Endothelial cell of umbilical vein (primary cell): ENCODE measurements around the gene SIAH1. TPM values are rescaled to one million over a fixed set of nuclear protein-coding genes. Genes with fewer than 3 reads are reported as not detected.

Experiments
- BruUV-seq: library from RNA; stranded (reverse); fragments of 400-500 nt; replicated peaks from 2 replicates; lab custom pipeline; 2021; lab: Mats Ljungman, UMichigan
- CTCF ChIA-PET: fragments of 300-600, 350-600 bp; sonication (Branson Sonifier 250); formaldehyde crosslinking; loops from one replicate; lab custom pipeline; 2021; ENCODE audit warnings: antibody characterized with exemption, inconsistent platforms; lab: Charles Lee
- POLR2A ChIA-PET: fragments of 300-600, 350-600 bp; sonication (Branson Sonifier 250); formaldehyde crosslinking; loops from one replicate; lab custom pipeline; 2021; ENCODE audit warnings: antibody characterized with exemption, inconsistent platforms; lab: Charles Lee
- DNase-seq: peaks from one replicate; pipeline ENCODE4 v3.0.0-alpha.2; 2011; ENCODE audit warnings: low read depth, low spot score
- FAIRE-seq: peaks from 2 replicates; lab custom pipeline; 2011; peaks lifted over from hg19 to GRCh38; lab: Jason Lieb, UNC
- H2AFZ ChIP-seq: 2 replicates; pipeline ENCODE4 v1.6.0; 2012; ENCODE audit warnings: low read depth, low read length, control low read depth, inconsistent platforms
- H3K27ac ChIP-seq: 2 replicates; pipeline ENCODE4 v1.5.1; 2011; ENCODE audit warnings: low read depth, mild to moderate bottlenecking, control low read depth, low read length, moderate library complexity; ENCODE audit not compliant: insufficient read depth
- H3K27me3 ChIP-seq, 2 experiments: 2 replicates each; pipeline versions ENCODE4 v1.6.0 to v1.6.1; 2011; ENCODE audit warnings: low read length in 2 of 2, mixed read lengths in 1 of 2; ENCODE audit not compliant: control insufficient read depth in 2 of 2, insufficient read depth in 2 of 2
- H3K36me3 ChIP-seq, 2 experiments: 2 replicates in 1 of 2; 3 replicates in 1 of 2; pipeline ENCODE4 v1.5.1; 2011; ENCODE audit warnings: low read length in 2 of 2, mild to moderate bottlenecking in 1 of 2, moderate library complexity in 1 of 2; ENCODE audit not compliant: control insufficient read depth in 2 of 2, insufficient read depth in 2 of 2; ENCODE audit errors: extremely low read depth in 1 of 2
- H3K4me1 ChIP-seq: 3 replicates; pipeline ENCODE4 v1.5.1; 2011; ENCODE audit warnings: mild to moderate bottlenecking, low read length; ENCODE audit not compliant: control insufficient read depth, insufficient read depth; ENCODE audit errors: extremely low read depth
- H3K4me2 ChIP-seq: 2 replicates; pipeline ENCODE4 v1.6.1; 2011; ENCODE audit warnings: low read length, control low read depth, mixed read lengths; ENCODE audit not compliant: insufficient read depth
- H3K4me3 ChIP-seq, 3 experiments: fragments of 200-600 bp in 1 of 3; sonication (generic), shearing (Covaris generic) in 1 of 3; replicated peaks in 1 of 3; 2 replicates each; pipeline ENCODE4 v1.5.1; 2011 to 2016; ENCODE audit warnings: control low read depth in 3 of 3, low read length in 3 of 3, mild to moderate bottlenecking in 2 of 3, inconsistent platforms in 1 of 3, low read depth in 1 of 3, moderate library complexity in 1 of 3; ENCODE audit not compliant: insufficient read depth in 1 of 3
- H3K79me2 ChIP-seq: 2 replicates; pipeline ENCODE4 v1.6.0; 2012; ENCODE audit warnings: low read length, inconsistent platforms; ENCODE audit not compliant: control insufficient read depth, insufficient read depth
- H3K9ac ChIP-seq: replicated peaks from 2 replicates; pipeline ENCODE3; 2011; ENCODE audit warnings: low read length, control low read depth; ENCODE audit not compliant: insufficient read depth; ENCODE audit errors: extremely low read depth
- H3K9me1 ChIP-seq: replicated peaks from 3 replicates; pipeline ENCODE4 v1.6.0; 2011; ENCODE audit warnings: mild to moderate bottlenecking, low read length; ENCODE audit not compliant: control insufficient read depth, insufficient read depth; ENCODE audit errors: extremely low read depth
- H3K9me3 ChIP-seq: replicated peaks from 2 replicates; pipeline ENCODE4 v1.5.1; 2012; ENCODE audit warnings: low read length, inconsistent platforms; ENCODE audit not compliant: control insufficient read depth, insufficient read depth
- H4K20me1 ChIP-seq: replicated peaks from 2 replicates; pipeline ENCODE3; 2011; ENCODE audit warnings: mild to moderate bottlenecking, low read length; ENCODE audit not compliant: control insufficient read depth, insufficient read depth; ENCODE audit errors: extremely low read depth
- EZH2 ChIP-seq: IDR thresholded peaks from 2 replicates; pipeline ENCODE4 v1.6.1; 2012; ENCODE audit warnings: borderline replicate concordance, low read depth, mild to moderate bottlenecking, moderate library complexity, low read length, inconsistent platforms; ENCODE audit not compliant: severe bottlenecking
- FOS ChIP-seq: IDR thresholded peaks from 2 replicates; pipeline ENCODE4 v1.6.1; 2011; ENCODE audit warnings: mild to moderate bottlenecking, low read length, moderate library complexity, borderline replicate concordance; ENCODE audit not compliant: insufficient read depth
- GATA2 ChIP-seq: IDR thresholded peaks from 2 replicates; pipeline ENCODE4 v1.7.0; 2011; ENCODE audit warnings: low read depth, mild to moderate bottlenecking, moderate library complexity, mixed read lengths, low read length; ENCODE audit not compliant: insufficient read length, insufficient read depth
- JUN ChIP-seq: IDR thresholded peaks from 2 replicates; pipeline ENCODE4 v1.6.1; 2011; ENCODE audit warnings: borderline replicate concordance, low read depth; ENCODE audit not compliant: insufficient read length, insufficient read depth
- MYC ChIP-seq: IDR thresholded peaks from one replicate; pipeline ENCODE4 v1.6.1; 2011; ENCODE audit warnings: mild to moderate bottlenecking, low read depth, low read length
- POLR2A ChIP-seq: IDR thresholded peaks from 2 replicates; pipeline ENCODE4 v1.6.1; 2012; ENCODE audit warnings: low read depth, mild to moderate bottlenecking, control low read depth, low read length
- POLR2AphosphoS5 ChIP-seq: IDR thresholded peaks from 2 replicates; pipeline ENCODE4 v1.6.1; 2012; ENCODE audit warnings: low read depth, mild to moderate bottlenecking, control low read depth, low read length, moderate library complexity; ENCODE audit not compliant: insufficient read depth
- dilution Hi-C: fragments of 300-500 bp; cut with MboI; formaldehyde crosslinking; loops from one replicate; pipeline ENCODE4 v1.15.0; 2019; ENCODE audit warnings: low sequenced_read_pairs; ENCODE audit not compliant: extremely low pct_ligation_motif_present
- intact Hi-C: fragments of 100-400 bp; cut with micrococcal nuclease; formaldehyde crosslinking; loops from one replicate; pipeline ENCODE4 v1.10.0; 2022
- polyA plus RNA-seq, 4 experiments: library from polyadenylated mRNA; depleted of rRNA in 3 of 4; stranded (reverse) in 3 of 4; unstranded in 1 of 4; fragments of >200 nt; gene quantifications; 2 replicates each; pipeline versions ENCODE4 v1.2.1 to v1.2.3, GENCODE V29; 2011 to 2012; ENCODE audit warnings: missing spikeins in 1 of 4
- total RNA-seq: library from RNA; stranded (reverse); gene quantifications from 2 replicates; pipeline ENCODE4 v1.2.3, GENCODE V29; 2021
- TF ChIP-seq, protein P1 (sequence below), 2 donors: IDR thresholded peaks; 1 replicate in 1 of 2; 2 replicates in 1 of 2; pipeline ENCODE4 v1.5.1; 2011; ENCODE audit warnings: low read length in 2 of 2, mild to moderate bottlenecking in 2 of 2, moderate library complexity in 2 of 2, control low read depth in 1 of 2, inconsistent platforms in 1 of 2, low read depth in 1 of 2; ENCODE audit not compliant: insufficient read depth in 1 of 2; ENCODE audit errors: extremely low read depth in 1 of 2
- TF ChIP-seq, protein P2 (sequence below): IDR thresholded peaks from 2 replicates; pipeline ENCODE4 v1.6.1; 2011; ENCODE audit not compliant: insufficient read depth, insufficient read length

Gene SIAH1
- total and polyA plus RNA-seq, 2 donors (not counting 3 experiments of a cell fraction or from before 2014, with no cell fraction given), result 14.4 to 19.9 TPM

DNA sequence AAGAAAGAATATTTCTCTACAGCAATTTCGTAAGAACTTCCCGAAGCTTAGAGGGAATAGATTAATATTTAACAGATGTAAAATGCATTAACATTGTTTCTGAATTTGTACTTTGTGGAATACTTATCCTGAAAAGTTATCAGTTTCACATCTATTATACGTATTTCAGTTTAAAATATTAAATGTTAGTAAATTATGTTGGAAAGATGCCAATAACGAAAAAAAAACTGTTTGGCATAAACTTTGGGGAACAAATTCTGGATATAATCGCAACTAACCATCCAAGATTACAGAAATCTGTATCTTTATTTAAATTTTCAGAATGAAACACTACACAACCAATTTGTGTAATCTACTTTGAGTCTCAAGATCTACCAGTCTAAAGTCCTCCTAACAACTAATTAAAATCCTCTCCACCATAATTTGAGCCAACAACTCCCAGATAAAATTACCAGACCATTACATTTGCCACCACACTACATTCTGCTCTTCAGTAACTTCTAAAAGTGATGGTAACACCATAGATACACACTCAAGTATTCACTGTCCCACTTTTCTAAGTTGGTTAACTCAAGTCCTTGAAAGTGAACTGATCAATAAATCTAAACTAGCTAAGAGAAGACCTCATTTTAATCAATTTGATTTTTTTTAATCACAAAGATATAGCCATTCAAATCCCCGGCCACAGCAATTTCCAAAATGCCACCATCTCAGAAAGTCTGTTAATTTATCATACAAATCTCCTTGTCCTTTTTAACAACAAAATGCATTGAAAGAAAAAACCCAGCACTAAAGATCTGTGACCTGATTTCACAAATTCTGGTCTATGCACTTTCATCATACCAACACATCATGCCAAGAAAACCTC, 2.0 kb downstream of the SIAH1 start:
- Histone ChIP-seq H3K79me2 (peaks cover 62% of the 10 kb centered on the region), H3K4me2 (peak overlapping the region; percentile 98), H3K9me3 (no peaks in the 10 kb centered on the region), H4K20me1 (peaks cover 6% of the 10 kb centered on the region), H3K4me1 (peaks cover 18% of the 10 kb centered on the region), H3K4me3 (peak overlapping the region; percentile 64 to 99 (median 77)), H2AFZ (no peak overlapping the region), H3K9ac (peak overlapping the region; percentile 88), H3K36me3 (no peaks in the 10 kb centered on the region), H3K27me3 (no peaks in the 10 kb centered on the region), H3K9me1 (no peaks in the 10 kb centered on the region), H3K27ac (no peak overlapping the region)
- no peak for DNase-seq
- BruUV-seq, result no TSS peak
- ChIA-PET CTCF (interaction anchor here (2.7 to 3.3 kb wide), 2 partner anchors 17 to 240 kb away, joined by 12 to 17 read pairs; no protein-coding TSS in a partner anchor), POLR2A (interaction anchor here (1.5 kb wide), 1 partner anchor 18 kb away, joined by 4 read pairs; no protein-coding TSS in a partner anchor)
- intact Hi-C loops (loop anchor here (10.0 kb wide), 1 partner anchor 138 kb away; the partner anchor contains the start of genes ABCC11 and LONP2), dilution Hi-C loops (no loop called here)
- TF ChIP-seq FOS (no peak), JUN (no peak), MYC (no peak), POLR2AphosphoS5 (no peak), POLR2A (no peak), EZH2 (no peak), GATA2 (no peak)
- TF ChIP-seq, protein P1, sequence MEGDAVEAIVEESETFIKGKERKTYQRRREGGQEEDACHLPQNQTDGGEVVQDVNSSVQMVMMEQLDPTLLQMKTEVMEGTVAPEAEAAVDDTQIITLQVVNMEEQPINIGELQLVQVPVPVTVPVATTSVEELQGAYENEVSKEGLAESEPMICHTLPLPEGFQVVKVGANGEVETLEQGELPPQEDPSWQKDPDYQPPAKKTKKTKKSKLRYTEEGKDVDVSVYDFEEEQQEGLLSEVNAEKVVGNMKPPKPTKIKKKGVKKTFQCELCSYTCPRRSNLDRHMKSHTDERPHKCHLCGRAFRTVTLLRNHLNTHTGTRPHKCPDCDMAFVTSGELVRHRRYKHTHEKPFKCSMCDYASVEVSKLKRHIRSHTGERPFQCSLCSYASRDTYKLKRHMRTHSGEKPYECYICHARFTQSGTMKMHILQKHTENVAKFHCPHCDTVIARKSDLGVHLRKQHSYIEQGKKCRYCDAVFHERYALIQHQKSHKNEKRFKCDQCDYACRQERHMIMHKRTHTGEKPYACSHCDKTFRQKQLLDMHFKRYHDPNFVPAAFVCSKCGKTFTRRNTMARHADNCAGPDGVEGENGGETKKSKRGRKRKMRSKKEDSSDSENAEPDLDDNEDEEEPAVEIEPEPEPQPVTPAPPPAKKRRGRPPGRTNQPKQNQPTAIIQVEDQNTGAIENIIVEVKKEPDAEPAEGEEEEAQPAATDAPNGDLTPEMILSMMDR (IDR thresholded peaks at IDR 0.05; ENCODE audit: extremely low read depth in 1 of 2, insufficient read depth in 1 of 2, low read depth in 1 of 2, low read length in 2 of 2), result no peak
- TF ChIP-seq, protein P2, sequence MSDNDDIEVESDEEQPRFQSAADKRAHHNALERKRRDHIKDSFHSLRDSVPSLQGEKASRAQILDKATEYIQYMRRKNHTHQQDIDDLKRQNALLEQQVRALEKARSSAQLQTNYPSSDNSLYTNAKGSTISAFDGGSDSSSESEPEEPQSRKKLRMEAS, result no peak
- FAIRE-seq, result no peak
